Hippocampal formation (tissue), 2 donors: ENCODE measurements around the gene RAB19.
"Not testable (repeated sequence)": the region's sequence is repeated elsewhere in the genome, so short reads cannot be mapped to it uniquely, and the experiment has no call there.

ENCODE experiments used
- DNase-seq, 2 donors: peaks; one replicate each; lab custom pipeline; 2025; lab: John Stamatoyannopoulos, UW

Gene RAB19

DNA sequence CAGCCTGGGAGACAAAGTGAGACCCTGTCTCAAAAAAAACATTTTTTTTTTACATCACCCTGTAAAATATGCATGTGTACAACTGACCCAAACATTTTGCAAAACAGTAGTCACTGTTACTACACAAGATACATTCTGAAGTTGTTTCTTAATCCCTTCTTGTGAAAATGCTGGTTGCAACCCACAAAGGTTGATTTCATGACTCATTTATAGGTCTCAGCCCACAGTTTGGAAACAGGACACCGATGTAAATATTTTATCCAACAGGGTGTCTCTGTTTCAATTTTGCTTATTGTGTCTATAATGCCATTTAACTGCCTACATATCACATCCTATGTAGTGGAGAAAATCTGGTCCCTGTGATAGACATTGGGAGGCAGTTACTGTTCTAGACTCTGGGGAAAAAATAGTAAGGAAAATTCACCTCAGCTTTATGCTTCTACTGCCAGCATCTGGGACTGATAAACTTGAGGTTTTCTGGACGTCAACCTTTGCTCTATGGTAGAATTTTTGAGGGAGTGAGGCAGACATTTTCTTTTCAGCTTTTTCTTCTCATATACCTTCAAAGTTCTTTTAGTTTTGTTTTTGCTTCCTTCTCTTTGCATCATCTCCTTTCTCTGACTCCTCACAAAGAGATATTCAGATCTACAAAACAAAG lies 1.6 kb upstream of the RAB19 start:
- DNase-seq = no peak

DNA sequence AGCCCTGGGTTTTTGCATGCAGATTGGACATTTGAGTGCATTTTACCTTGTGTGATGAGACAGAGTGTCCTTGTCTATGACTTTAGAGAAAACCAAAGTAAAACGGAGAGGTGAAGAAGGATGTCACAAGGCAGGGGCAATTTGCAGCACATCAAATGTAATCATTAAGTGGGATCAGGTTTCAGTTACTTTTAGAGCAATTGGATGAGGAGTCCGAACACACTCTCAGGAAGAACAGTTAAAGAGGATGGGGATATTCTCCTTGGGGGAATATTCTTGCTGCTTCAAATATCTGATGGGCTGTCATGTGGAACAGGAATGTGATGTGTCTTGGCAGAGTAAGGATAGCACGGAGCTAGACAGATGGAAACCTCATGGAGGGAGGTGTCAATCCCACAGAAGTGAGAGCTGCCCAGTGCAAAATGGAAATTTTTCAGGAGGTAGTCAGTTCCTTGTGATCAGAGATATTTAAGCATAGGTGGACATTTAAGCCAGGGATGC lies 757 bp downstream of the RAB19 start:
- DNase-seq = no peak

DNA sequence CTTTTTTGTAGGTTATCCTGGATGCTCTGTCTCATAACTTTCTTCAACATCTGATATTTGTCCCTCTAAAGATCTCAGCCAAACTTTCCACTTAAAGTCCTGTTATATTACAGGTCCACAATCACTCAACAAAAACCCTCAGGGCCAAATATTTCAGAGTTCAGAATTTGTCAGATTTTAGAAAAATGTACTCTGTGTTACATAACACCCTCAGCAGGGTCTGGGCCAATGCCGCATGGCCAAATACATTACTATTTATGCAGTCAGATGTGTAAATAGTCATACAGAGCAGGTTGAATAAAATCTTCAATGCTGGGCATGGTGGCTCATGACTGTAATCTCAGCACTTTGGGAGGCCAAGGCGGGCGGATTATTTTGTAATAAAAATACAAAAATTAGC lies 11.5 kb downstream of the RAB19 start:
- no peak for DNase-seq

DNA sequence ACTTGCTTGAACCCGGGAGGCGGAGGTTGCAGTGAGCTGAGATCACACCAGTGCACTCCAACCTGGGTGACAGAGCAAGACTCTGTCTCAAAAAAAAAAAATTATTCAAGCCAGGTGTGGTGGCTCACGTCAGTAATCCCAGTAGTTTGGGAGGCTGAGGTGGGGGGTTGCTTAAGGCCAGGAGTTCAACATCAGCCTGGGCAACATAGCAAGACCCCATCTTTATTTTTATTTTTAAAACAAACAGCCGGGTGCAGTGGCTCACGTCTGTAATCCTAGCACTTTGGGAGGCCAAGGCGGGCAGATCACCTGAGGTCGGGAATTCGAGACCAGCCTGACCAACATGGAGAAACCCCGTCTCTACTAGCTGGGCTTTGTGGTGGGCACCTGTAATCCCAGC lies 12.0 kb downstream of the RAB19 start:
- not testable (repeated sequence) for DNase-seq

DNA sequence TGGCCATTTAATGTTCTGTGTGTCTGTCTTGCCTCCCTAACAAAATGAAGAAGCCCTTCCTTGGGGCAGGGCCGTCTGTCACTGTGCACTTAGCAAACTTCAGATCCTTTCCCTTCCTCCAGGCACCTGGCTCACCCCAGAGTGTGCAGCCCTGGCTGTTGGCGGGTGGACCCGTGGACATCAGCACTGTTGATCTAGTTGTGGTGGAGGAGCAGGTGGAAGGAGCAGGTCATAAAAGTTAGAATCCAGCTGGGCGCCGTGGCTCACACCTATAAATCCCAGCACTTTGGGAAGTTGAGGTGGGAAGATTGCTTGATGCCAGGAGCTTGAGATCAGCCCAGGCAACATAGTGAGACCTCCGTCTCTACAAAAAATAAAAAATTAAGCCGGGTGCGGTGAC lies 12.7 kb downstream of the RAB19 start:
- DNase-seq = no peak

DNA sequence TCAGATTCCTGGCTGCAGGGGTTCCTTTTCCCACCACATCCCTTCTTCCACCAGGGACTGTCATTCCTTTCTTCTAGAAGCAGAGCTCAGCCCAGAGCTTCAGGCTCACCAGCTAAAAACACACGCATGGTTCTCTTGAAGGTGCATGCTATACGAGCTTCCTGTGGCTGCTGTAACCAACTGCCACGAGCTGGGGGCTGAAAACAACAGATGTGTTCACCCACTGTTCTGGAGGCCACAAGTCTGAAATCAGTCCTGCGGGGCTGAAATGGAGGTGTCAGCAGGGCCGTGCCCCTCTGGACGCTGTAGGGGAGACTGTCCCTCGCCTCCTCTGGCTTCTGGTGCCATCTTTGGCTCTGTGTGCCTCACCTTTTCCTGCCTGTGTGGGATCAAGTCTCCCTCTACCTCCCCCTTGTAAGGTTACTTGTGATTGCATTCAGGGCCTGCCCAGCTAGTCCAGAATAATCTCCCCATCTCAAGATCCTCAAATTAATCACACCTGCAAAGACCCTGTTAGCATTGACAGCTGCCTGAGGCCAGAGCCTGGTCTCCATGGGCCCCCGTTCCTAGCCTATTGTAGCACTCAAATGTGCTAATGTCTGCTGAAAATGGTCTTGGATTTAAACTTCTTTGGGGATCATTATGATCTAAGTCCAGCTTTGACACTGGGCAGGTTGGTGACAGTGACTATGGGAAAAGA lies 13.7 kb downstream of the RAB19 start:
- no peak for DNase-seq

DNA sequence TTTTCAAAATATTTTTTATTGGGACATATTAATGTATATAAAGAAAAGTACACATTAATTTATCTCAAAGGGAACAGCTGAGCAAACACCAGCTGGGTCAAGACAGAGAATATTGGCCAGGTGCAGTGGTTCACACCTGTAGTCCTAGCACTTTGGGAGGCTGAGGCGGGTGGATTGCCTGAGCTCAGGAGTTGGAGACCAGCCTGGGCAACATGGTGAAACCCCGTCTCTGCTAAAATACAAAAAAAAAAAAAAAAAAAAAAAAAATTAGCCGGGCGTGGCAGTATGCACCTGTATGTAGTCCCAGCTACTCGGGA lies 14.3 kb downstream of the RAB19 start:
- not testable (repeated sequence) for DNase-seq

DNA sequence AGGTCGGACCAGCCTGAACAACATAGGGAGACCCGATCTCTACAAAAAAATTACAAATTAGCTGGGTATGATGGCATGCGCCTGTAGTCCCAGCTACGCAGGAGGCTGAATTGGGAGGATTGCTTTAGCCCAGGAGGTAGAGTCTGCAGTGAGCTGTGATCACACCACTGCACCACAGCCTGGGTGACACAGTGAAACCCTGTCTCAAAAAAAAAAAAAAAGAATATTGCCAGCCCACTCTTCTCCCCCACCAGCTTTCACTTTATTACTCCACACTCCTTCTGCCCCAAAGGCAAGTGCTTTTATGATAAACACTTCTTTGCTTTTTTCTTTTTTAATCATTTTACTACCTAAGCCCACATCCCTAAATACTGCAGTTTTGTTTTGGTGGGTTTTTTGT lies 14.8 kb downstream of the RAB19 start:
- DNase-seq = no peak

DNA sequence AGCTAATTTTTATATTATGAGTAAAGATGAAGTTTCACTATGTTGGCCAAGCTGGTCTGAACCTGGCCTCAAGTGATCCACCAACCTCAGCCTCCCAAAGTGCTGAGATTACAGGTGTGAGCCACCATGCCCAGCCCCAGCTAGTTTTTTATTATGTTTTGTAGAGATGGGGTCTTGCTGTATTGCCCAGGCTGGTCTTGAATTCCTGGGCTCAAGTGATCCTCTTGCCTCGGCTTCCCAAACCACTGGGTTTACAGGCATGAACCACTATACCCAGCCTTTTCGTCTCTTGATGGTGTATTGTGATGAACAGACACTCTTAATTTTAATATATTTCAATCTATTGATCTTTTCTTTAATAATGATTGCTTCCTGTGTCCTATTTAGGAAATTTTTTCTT lies 17.7 kb downstream of the RAB19 start:
- no peak for DNase-seq

DNA sequence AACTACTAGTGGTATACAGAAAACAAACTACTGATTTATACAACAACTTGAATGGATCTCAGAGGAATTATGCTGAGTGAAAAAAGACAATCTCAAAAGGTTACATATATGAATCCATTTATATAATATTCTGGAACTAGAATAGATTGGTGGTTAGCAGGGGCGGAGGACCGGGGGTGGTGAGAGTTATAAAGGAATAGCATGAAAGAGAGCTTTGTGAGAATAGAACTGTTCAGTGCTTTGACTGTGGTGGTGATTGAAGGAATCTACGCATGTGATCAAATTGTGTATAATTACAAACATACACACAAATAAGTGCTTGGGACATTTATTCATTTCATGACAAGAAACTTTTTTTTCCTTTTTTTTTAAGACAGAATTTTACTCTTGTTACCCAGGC lies 19.6 kb downstream of the RAB19 start:
- DNase-seq = no peak

DNA sequence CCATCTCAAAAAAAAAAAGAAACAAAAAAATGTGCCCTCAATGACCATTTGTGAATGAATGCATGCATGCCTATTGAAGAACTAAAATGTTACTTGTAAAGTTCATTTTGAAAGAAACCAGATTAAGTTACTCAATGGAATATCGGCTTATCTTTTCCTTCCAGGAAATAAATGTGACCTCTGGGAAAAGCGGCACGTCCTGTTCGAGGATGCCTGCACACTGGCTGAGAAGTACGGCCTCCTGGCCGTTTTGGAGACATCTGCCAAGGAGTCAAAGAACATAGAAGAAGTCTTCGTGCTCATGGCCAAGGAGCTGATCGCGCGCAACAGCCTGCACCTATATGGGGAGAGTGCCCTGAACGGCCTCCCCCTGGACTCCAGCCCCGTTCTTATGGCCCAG lies 21.9 kb downstream of the RAB19 start:
- no peak for DNase-seq

DNA sequence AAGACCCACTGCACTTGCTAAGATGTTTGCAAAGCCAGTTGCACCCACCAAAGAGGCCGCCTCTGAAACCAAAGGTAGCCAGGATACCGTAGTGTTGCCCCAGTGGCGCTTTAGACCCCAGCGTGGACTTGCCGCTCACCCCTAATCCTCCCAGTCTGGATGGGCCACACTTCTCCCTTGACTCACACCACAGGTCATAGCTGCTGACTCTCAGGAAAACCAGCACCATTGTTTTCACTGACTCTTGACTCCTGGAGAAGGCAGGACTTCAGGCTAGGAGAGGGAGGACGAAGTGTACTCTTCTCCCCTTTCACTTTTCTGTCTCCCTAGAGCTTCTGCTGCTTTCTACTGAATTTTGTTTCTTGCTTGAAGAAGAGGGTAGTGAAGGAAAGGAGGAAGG lies 22.3 kb downstream of the RAB19 start:
- DNase-seq = no peak

DNA sequence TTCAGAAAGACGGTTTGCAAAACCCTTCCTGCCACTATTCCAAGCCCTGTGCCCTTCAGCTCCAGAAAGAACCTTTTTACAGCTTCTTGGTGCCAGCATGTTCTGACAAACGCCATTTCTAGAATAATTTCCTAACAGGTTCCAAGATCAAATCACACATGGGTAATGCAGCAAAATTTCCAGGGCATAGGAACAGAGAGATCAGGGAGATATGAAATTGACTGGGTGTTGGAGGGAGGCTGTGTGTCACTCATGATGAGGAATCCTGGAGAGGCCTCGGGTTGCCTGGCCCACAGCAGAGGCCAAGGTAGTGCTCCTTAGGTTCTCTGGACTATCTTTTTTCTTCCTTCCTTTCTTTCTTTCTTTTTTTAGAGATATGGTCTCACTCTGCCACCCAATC lies 29.5 kb downstream of the RAB19 start:
- DNase-seq = no peak

DNA sequence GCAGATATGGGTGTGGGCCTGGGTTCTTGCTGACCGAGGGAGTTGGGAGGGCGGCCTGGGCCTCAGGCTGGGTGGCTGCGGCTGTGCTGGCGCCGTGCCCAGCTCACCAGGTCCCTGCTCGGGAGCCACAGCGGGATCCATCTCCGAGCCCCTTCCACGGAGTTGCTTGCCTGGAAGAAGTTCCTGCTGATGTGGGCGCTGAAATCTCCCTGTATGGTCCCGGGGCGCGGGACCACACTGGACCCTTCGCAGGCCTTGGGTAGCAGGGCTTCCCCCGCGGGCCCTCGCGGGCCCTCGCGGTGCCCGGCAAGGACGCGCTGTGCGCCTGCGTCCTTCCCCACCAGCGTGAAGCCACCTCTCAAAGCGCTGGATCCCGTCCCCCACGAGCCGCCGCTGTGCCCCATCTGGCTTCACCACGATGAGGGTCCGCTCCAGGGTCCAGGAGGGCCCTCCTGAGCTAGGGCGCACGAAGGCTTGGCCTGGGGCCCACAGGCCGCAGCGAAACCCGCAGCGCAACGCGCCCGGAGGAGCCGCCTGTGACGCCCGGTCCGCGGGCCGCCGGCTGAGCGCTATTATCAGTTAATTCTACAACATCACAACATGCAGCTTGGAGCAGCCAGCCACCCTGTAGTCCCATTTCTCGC lies 31.5 kb downstream of the RAB19 start:
- DNase-seq = no peak

DNA sequence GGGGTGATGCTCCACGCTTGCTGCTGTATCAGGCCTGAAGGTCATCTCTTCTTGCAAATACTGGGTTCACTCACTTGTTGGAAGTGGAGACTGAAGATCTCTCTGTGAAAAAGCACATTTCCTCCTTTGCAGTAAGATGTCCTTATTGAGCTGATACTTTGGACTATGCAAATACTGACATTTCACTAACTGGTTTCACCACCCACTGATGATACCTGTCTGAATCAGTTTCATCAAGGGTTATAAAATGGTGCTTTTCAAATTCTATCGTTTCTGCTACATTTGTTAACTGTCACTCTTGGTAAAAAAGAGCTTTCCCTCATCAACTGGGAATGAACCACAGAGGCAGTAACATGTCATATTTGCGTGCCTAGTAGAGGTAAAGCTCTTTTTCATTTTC lies 35.5 kb downstream of the RAB19 start:
- DNase-seq = no peak

DNA sequence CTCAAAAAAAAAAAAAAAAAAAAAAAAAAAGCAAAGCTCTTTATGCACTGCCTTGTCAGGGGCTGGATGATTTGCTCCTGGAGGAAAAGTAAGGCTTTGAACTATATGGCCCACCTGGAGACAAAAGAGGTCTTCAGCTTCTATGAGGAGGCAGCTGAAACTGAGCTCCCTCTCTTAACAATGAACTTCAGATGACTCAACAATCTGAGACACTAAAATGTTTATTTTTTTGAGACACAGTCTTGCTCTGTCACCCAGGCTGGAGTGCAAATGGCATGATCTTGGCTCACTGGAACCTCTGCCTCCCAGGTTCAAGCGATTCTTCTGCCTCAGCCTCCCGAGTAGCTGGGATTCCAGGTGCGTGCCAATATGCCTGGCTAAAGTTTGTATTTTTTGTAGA lies 36.7 kb downstream of the RAB19 start:
- DNase-seq = no peak

DNA sequence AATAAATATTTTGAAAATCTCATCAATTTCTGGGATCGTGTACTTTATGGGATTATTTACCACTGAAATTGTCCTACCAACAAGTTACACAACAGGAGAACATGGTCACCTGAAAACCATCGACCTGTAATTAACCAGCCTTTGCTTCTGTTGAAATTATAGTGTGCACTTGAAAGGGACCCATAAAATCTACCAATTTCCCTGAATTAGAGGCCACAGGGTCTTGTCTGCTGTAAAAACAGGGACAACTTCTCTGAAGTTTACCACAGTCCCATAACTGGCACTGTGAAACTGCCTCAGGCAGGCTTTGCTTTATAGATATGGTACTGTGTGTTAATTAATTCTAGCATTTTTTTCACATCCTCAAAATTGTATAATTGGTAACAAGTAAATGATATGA lies 37.7 kb downstream of the RAB19 start:
- DNase-seq = no peak

DNA sequence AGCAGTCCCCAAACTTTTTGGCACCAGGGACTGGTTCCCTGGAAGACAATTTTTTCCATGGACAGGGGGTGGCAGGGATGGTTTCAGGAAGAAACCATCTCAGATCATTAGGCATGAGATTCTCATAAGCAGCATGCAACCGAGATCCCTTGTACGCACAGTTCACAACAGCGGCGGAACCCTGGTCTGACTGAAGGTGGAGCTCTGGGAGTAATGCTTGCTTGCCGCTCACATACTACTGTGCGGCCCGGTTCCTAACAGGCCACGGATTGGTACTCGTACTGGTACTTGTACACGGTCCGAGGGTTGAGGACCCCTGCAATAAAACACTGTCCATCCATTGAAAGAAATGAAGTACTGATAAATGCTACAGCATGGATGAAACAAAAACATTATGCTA lies 42.6 kb downstream of the RAB19 start:
- no peak for DNase-seq

DNA sequence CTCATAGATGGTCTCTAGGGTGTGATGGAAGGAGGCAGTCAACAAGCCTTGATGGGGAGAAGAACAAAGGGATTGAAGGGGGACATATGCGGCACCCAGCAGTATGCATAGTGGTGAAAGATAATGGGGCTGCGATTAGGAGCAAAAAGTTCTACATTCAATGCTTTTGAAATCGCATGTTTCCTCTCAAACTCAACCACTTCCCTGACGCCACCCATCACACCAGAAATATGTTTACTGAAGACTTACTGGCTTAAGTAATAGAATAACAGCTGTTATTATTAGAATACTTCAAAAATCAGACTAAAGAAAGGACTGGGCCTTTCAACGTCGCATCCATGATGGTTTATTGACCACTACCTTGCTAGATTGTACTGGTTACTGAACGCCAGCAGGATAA lies 44.0 kb downstream of the RAB19 start:
- DNase-seq = no peak

DNA sequence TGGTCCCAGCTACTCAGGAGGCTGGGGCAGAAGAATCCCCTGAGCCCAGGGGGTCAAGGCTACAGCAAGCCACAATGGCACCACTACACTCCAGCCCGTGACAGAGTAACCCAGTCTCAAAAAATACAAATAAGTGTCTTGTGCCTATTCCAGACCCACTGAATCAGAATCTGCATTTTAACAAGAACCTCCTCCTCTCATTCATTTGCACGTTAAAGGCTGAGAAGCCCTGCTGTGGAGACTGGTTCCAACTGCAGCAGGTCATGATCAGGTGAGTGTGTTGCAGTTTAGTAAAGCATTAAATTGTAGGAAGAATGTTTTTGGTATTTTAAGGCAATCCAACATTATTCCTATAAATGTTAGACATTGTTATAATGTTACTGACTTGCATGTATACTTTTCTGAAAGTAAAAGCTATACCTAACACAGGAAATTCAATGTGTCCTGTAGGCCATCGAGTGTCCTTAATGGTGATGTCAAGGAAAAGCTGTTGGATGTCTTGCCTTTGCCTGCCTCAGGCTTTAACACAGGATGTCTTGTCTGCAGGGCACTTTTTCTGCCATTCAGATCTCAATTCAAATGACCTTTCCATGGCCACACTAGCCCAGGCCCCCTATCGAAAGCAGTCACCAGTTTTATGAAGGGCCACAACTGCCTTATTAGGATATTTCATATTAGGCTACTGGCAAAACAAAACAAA lies 45.1 kb downstream of the RAB19 start:
- DNase-seq = no peak

DNA sequence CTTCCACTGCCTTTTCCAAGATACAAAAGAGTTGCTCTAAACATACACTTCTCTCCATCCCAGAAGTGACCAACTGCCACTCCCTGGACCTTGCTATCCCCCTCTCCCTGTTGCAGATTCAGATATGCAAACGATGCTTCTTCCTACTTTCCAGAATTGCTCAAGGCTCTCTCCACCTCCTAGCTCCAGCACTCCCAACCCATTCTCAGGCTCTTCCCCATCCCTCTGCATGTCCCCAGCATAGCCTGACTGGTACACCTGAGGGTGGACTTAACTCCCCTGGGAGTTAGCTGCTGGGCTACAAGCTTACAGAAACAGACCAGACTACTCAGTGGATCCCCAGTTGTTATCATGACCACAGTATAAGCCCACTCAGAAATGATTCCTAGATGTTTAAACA lies 47.9 kb downstream of the RAB19 start:
- no peak for DNase-seq

DNA sequence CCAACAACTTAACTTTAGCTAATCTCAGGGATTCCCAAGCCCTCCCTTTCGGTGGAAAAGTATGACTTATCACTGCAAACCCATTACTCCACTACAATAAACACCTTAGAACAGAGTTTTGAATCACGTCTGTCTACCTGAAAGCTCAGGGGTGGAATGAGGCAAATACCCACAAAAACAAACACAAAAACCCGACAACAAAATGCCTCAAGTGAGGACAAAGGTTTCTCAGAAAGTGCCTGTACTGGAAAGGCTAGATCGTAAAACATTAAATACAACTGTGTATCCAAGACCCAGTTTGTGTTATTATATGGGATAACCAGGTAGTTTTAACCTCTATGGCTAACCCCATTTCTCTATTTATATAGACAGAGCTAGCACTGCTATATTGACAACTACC lies 49.4 kb downstream of the RAB19 start:
- DNase-seq = no peak
